ENCODE measurements around the gene CDC123.
"Not testable (repeated sequence)": the region's sequence is repeated elsewhere in the genome, so short reads cannot be mapped to it uniquely, and the experiment has no call there.

CDC123 gene

GRCh38 chr10:12195603-12196506, at the start of gene CDC123, which contains the start of gene NUDT5:
TSS of gene CDC123 (plus strand) at chr10:12196188. CDS start at chr10:12196246, 58 bp downstream.
TSS of gene NUDT5 (minus strand) at chr10:12195891. CDS start at chr10:12186291, 9,600 bp downstream.
- DNase-seq (ENCODE audit: low spot score), result peak; percentile 79

GRCh38 chr10:12150163-12150562, 45.8 kb upstream of the CDC123 start:
- no peak for DNase-seq (ENCODE audit: low spot score)

GRCh38 chr10:12154516-12154915, 41.5 kb upstream of the CDC123 start:
- DNase-seq (ENCODE audit: low spot score), result no peak

- DNase-seq (ENCODE audit: low spot score), result no peak
Observed at GRCh38 chr10:12156367-12157123, 39.4 kb upstream of the CDC123 start.

- no peak for DNase-seq (ENCODE audit: low spot score)
Observed at GRCh38 chr10:12158111-12158510, 37.9 kb upstream of the CDC123 start.

GRCh38 chr10:12160664-12161063, 35.3 kb upstream of the CDC123 start:
- no peak for DNase-seq (ENCODE audit: low spot score)

- no peak for DNase-seq (ENCODE audit: low spot score)
Observed at GRCh38 chr10:12162927-12163326, 33.1 kb upstream of the CDC123 start.

- DNase-seq (ENCODE audit: low spot score), result no peak
Observed at GRCh38 chr10:12164085-12164484, 31.9 kb upstream of the CDC123 start.

GRCh38 chr10:12165036-12165435, 31.0 kb upstream of the CDC123 start:
- no peak for DNase-seq (ENCODE audit: low spot score)

GRCh38 chr10:12165999-12166775, 29.8 kb upstream of the CDC123 start:
- DNase-seq (ENCODE audit: low spot score), result no peak

- not testable (repeated sequence) for DNase-seq (ENCODE audit: low spot score)
Observed at GRCh38 chr10:12171512-12171911, 24.5 kb upstream of the CDC123 start.

GRCh38 chr10:12177642-12178041, 18.3 kb upstream of the CDC123 start:
- DNase-seq (ENCODE audit: low spot score), result no peak

GRCh38 chr10:12179606-12180170, 16.3 kb upstream of the CDC123 start:
- DNase-seq (ENCODE audit: low spot score), result no peak

- no peak for DNase-seq (ENCODE audit: low spot score)
Observed at GRCh38 chr10:12180221-12180974, 15.6 kb upstream of the CDC123 start.

GRCh38 chr10:12181065-12181775, 14.8 kb upstream of the CDC123 start:
- DNase-seq (ENCODE audit: low spot score), result peak; percentile 85

- no peak for DNase-seq (ENCODE audit: low spot score)
Observed at GRCh38 chr10:12184165-12184564, 11.8 kb upstream of the CDC123 start.

GRCh38 chr10:12186323-12186722, 9.7 kb upstream of the CDC123 start:
- peak; percentile 12 for DNase-seq (ENCODE audit: low spot score)

GRCh38 chr10:12187321-12187905, 8.6 kb upstream of the CDC123 start:
- no peak for DNase-seq (ENCODE audit: low spot score)

GRCh38 chr10:12188656-12189055, 7.3 kb upstream of the CDC123 start:
- no peak for DNase-seq (ENCODE audit: low spot score)

- no peak for DNase-seq (ENCODE audit: low spot score)
Observed at GRCh38 chr10:12189426-12189825, 6.6 kb upstream of the CDC123 start.

All from CD4-positive, alpha-beta T cell treated with Interleukin-6 at 100 ng/mL for 8 hours (primary cell).